Stimulated activated CD4-positive, alpha-beta T cell treated with anti-CD3 and anti-CD28 coated beads, Interleukin-4, amount 100 ng/mL, for 1 hour (primary cell): ENCODE data around the gene LHPP.

Source experiments
- DNase-seq: peaks from one replicate; pipeline ENCODE4 v3.0.0-alpha.2; 2020

The LHPP gene

DNA sequence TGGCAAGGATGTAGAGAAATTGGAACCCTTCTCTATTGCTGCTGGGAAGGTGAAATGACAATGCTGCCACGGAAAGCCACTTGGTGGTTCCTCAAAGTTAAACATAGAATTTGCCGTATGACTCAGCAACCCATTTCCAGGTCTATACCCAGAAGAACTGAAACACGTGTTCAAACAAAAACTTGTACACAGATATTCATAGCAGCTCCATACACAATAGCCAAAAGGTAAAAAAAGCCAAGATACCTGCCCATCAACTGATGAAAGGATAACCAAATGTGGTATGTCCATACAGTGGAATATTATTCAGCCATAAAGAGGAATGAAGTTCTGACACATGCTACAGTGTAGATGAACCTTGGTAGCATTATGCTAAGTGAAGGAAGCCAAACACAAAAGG is 39.1 kb downstream of the LHPP start:
- DNase-seq = no peak

DNA sequence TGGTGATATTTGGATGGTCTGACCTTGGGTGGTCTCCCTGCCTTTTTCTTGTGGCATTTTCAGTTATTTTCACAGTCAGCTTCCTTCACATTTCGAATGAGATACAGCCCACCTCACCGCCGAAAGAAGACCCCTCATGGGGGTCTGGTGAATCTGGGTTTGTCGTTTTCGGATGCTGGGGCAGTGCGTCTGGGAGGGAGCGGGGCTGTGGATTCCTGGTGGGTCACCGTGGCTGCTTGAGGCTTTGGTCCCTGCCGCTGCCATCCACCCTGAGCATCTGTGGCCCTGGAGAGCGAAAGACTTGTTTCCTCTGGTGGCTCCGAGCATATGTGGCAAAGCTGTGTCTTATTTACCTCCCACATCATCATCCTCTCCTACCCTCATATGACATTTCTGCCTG is 43.1 kb downstream of the LHPP start:
- DNase-seq = no peak

DNA sequence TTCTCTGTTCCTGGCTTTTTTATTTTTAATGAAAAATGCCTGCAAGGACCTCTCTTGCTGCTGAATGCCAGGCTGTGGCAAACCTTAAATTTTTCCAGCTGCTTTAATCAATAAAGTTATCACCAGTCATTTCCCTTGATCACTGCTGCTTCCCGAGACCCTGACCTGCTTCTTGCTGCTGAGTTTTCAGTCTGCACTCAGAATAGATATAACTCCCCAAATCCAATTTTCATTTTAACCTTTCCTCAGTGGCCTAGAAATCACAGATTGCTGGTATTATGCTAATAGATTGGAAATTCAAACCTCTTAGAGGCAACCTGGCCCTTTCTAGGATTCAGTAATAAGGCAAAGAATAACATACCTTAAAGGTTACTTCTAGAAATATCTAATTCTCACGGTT is 43.7 kb downstream of the LHPP start:
- DNase-seq = no peak

DNA sequence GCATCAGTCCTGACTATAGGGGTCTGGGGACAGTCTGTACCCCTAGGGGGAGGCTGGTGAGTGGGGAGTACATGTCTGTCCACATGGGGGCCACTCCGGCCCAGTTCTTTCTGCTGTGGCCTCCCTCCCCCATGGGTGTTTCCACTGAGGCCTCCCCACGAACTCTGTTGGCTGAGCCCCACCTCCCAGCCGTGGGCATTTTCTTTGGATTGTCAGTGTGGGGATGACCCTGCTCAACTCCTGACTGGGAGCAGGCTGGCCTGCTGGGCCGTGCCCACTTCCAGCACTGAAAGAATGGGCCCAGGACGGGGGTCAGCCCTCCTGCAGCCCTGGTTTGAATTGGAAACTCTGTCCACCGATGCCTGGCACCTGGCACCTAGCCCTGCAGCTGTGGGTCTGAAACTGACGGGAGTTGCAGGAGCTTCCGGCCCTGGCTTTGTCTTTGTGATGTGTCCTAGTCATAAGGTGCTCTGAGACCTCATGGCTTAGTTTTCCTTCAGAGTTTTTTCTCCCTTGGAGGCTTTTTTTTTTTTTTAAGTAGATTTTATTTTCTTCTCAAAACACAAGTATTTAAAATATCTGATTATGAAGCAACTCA is 46.5 kb downstream of the LHPP start:
- no peak for DNase-seq

DNA sequence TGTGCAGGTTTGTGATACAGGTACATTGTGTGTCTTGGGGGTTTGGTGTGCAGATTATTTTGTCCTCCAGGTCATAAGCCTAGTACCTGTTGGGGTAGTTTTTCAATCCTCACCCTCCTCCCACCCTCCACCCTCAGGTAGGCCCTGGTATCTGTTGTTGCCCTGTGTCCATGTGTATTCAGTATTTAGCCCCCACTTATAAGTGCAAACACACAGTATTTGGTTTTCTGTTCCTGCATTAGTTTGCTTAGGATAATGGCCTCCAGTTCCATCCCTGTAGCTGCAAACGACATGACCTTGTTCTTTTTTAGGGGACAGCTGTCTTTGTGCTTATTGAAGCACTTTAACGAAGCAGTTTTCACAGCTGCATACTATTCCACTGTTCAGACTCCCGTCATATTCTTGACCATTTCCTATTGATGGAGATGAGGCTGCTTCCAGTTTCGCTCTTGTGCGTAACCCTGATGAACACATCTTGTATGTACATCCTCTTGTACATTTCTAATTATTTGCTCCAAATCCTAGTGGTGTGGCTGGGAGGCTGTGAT is 47.4 kb downstream of the LHPP start:
- no peak for DNase-seq

DNA sequence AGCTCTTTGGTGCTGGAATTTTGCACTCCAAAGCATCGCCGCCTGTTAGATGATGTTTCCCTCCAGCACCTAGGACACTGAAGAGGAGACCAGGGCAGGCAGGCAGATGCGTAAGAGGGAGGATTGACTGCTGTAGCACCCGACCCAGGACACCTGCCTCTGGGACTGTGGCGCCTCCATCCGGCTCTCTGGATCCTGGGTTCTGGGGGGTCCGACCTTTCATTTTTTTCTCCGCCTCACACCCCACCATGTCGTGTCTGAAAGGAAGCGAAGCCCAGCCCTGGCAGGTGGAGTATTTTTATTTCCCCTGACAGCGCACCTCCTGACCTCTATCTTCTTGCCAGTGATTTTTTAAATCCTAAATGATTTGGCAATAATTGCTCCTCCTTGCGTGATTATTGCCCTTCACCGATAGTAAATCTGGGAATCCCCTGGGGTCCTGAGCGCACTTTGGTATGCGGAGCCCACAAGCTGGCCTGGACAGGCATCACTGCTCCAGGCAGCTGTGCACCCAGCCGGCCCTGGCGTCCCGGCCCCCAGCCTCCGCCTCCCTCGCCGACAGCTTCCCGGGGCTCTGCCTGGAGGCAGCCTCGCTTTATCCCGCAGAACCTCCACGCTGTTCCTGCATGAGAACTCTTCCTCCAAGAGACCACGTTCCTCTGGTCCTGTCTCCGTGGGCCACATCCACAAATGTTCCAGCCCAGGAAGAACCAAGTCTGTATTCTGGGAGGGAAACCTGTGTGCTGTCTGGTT is 48.4 kb downstream of the LHPP start:
- DNase-seq = no peak

DNA sequence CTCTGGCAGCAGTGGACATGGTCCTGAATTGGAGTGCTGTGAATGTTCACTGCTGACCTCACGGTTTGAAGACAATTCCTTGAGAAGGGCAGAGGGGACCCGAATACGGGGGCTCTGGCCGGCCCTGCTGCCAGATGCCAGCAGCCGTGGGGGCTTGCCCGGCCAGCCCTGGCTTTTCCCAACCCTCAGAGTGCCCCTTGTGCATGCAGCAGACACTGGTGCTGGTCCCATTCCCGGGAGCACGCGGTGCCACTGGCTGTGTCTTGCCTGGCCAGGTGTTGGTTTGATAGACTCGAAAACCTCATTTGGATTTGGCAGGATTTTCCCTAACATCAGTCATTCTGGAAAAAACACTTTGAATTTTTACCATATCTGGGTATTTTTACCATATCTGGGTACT is 49.1 kb downstream of the LHPP start:
- DNase-seq = no peak

DNA sequence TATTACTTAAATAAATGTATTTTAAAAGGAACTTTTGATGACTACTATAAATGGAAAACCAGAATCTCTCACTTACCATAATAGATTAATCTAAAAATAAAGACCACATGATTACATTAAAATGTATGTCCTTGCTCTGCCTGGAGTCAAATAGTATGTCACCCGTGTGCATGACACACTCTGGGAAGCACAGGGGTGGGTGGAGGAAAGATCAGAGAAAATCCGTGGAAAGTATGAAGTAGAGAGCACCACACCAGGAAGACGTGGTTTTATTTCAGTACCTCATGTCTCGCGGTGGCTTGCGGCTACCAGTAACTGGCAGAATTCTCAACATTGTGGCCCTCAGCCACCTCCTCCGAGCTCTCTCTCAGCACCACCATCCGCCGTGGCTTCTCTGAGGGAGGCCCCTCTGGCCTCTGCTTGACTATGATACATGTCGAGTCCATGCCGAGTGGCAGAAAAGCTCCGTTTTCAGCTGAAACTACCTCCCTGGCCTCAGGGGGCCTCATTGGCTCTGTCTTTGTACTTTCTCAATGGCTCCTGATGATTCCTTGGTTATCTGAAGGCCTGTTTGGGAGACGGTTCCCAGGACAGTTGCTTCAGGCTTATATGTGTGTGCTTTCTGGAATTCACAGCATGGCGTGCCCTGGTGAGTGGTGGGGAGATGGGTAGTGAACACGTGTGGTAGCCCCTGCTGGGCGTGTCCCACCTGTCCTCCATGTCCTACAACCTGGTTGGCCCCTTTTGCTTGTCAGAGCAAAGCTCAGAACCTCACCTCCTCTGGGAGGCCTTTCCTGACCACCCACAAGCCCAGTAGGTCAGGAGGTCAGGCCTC is 49.8 kb downstream of the LHPP start:
- DNase-seq = no peak

DNA sequence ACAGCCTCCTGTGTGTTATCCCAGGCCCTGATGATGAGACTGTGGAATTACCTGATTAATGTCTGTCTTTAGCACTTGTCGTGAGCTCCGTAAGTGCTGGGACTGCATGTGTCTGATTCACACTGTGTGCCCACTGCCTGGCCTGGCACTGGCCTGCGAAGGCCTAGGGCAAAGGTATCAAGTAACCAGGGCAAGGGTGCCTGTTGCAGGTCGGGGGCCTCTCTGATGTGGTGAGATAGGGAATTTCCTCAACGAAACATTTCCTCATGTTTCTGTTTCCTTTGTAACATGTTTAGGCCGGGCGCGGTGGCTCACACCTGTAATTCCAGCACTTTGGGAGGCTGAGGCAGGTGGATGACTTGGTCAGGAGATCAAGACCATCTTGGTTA is 50.4 kb downstream of the LHPP start:
- DNase-seq = no peak

DNA sequence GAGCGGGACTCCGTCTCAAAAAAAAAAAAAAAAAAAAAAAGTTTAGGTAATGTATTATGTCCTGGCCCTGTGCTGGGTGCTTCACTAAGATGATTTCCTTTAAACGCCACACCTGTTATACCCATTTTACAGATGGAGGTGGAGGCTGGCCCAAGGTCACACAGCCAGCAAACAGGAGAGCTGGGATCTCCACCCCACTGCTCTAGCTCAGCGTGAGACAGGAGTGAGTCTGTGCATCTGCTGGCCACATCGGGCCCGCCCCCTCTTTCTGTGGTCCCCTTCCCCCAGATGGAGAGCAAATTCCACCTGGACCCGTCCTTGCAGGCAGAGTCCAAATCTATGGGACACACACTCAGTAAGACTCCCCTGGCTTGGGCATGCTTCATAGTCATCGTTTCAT is 51.0 kb downstream of the LHPP start:
- no peak for DNase-seq

DNA sequence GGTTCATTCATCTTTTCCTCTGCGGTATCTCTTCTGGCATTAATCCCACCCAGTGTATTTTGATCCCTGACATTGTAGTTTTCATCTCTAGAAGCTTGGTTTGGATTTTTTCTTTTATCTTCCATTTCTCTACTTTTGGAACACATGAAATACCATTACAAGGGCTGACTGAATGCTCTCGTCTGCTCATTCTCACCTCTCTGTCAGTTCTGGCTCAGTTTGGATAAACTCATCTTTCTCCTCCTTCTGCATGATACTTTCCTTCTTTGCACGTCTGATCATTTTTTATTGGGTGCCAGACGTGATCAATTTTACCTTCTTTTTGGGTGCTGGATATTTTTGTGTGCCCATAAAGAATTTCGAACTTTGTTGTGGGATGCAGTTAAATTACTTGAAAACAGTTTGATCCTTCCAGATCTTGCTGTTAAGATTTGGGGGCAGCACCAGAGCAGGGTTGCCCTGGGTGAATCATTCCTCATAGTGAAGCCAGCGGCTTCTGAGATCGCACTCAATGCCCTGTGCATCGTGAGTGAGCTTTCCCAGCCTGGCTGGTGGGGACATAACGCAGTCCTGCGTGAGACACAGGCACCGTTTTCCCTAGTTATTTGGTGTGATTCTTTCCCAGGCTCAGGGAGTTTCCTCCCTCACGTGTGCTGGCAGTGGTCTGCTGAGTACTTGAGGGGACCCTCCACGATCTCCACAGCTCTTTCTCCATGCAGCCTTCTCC is 53.8 kb downstream of the LHPP start:
- DNase-seq = no peak

DNA sequence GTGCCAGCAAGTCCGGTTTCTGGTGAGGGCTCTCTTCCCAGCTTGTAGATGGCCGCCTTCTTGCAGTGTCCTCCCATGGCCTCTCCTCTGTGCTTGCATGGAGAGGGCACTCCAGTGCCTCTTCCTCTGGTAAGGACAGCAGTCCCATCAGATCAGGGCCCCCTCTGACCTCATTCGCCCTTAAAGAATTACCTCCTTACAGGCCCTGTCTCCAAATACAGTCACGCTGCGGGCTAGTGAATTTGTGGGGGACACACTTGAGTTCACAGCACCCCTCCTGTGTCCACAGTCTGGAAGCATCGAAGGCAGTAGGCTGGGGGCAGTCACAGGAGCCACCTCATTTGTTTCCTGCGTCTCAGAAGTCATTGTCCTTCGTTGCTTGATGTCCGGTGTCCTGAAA is 54.6 kb downstream of the LHPP start:
- DNase-seq = no peak

DNA sequence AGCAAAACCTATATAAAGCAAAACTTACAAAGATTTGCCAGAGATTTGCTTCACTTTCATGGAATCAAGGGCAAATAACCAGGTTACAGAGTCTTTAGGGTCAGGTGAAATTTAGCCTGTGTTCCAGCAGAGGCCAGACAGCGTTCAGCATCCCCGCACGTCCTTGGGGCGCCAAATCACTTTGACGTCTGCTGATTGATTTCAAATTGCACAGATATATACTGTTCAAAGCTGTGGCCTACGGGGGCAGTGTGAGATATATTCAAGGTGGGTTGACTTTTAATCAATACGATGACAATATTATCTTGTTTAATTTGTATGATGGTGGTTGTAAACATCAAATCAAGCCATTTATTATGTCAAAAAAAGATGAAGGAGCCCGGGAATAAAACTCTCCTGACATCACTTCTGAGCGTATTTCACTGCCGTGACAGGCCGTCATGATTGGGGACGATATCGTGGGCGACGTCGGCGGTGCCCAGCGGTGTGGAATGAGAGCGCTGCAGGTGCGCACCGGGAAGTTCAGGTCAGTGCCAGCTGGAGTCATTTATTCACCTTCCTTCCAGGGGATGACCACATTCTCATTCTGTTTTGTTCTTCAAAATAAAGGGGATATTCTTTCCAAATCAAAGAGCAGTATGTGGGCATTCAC is 55.2 kb downstream of the LHPP start:
- no peak for DNase-seq

DNA sequence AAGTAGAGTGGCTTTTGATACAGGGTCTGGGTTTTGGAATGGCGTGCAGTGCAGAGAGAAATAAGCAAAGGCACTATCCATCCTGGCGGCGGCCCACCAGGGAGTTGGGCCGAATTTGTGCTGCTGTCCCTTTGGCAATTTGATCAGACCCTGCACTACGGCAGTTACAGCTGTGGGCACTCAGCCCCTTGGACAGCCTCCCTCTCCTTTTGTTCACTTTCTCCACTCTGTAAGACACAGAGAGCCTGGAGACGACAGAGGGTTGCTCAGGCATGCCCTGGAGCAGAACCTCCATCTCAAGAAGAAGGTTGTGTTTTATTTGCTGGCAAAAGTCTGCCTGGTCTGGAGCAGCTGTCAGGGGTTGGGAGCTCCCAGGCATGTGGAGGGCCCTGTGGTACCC is 55.8 kb downstream of the LHPP start:
- no peak for DNase-seq

DNA sequence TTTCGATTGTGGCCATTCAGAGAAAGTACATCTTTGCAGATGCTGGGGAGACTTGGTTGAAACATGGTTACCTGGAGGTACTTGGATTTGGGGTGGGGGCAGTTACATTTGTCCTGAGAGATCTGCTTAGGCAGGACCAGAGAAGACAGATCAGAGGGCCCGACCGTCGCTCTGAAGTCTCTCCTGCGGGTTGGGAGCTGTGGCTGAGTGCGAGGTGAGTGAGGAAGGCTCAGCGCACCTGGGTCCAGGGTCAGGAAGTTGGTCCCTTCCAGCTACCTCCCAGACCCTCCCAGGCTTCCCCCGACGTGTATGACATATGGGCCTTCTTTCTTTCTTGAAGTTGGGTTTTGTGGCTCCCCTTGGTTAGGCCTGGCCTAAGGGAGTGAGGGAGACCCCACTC is 56.3 kb downstream of the LHPP start:
- DNase-seq = no peak

DNA sequence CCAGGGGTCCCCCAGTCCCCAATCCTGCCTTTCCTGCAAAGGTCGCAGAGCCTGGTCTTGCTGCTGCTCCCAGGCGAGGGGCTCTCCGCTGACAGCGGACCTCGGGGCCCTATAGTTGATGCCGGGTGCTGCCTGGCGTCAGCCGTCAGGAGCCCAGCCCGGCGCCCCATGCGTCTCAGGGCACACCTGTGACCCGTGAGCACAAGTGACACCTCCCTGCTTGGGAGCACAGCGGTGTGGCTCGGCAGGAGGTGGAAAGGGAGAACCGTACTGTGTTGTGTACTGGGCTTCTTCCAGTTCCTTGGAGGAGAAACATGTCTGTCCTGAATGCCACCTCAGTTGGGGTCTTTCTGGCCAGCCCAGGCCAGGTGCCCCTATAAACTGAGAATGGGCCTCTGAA is 56.7 kb downstream of the LHPP start:
- no peak for DNase-seq

DNA sequence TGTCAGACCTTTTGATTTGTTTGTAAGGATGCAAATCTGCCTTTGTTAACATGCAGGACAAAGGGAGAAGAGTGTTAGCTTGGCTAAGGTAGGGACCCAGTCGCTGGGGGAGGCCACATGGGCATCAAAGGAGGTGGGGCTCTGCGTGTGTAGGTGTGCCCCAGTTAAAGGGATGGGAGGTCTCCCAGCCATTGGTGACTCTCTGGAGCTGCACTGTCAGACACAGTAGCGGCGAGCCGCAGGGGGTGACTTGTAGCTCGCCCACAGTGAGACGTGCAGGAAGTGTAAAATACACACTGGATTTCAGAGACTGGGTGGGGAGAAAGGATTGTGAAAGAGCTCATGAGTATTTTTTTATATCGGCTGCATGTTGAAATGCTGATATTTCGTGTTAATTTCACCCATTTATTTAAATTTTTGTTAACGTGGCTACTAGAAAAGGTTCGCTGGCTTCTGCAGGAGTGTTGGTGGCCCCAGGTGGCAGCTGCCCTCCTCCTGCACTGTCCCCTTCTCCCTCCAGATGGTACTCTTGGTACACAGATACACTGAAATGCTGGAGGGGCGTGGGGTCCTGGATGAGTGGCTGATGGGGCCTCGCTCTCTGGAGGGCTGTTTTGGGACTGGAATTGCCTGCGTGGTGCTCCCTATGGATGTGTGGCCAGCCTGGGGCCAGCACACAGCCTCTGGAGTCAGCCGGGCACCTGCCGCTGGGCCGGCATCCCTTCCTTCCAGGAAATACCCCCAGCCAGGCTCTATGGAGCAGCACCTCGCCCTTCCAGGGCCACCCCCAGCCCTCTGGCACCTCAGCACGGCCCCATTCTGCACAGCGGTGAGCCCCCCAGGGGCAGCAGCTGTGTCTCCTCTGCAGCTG is 59.2 kb downstream of the LHPP start:
- DNase-seq = no peak

DNA sequence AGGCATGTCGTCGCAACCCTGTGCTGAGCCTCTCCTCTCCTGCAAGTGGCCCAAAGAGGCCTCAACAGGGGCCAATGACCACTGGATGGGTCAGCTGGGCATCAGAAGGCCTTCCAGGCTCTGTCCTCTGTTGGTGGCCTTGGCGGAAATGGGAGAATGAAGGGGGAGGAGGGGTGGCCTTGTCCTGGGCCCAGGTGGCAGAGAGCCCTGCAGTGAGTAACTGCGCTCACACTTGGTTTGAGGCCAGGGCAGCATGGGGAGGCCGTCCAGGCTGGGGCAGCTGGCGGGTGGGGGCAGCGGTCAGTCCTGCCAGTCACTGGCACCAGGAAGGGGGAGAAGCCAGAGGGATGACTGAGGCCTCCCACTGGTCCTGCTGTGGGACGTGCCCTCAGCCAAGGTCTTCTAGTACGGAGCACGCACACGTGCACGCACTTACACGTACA is 59.8 kb downstream of the LHPP start:
- no peak for DNase-seq

DNA sequence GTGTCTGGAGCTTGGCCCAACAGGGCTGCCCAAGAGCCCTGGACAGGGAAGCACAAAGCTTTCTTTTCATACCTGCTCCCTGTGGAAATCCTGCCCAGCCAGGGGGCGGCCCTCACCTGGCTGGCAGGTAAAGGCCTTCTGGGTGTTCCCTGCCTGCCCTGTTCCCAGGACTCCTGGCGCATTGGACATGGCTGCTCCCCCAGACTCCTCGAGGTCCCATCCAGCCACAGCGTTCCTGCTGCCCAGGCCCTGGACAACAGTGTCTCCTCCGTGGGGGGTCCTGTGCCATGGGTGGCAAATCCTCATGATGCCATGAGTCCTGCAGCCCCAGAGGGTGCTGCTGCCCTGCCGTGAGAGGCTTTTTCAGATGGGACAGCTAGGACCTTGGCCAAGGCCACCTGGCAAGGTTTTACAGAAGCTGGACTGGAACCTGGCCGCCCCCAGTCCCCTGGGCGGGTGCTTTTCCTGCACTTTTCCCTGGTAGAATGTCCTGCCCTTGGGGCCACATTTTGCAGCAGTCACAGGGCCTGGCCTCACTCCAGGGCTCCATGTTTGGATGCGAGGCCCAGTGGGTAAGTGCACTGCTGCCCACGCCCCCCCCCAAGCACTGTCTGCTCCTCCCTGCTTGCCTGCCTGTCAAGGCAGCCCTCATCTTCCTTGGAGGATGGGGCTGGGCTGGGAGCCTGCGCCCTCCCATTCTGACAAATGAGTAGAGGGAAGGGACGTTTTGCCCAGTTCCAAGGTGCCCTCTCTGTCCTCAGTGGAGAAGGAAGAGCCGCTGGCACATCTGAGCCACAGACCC is 60.7 kb downstream of the LHPP start:
- no peak for DNase-seq
